ES-I3 (cell line): ENCODE measurements around the gene SLC34A1.

ENCODE experiments used
- H3K36me3 ChIP-seq: 2 replicates; pipeline ENCODE4 v1.6.1; 2013; ENCODE audit warnings: mild to moderate bottlenecking, low read length, control low read depth, moderate library complexity; ENCODE audit not compliant: insufficient read depth
- H3K4me1 ChIP-seq: 2 replicates; pipeline ENCODE4 v1.6.1; 2013; ENCODE audit warnings: mild to moderate bottlenecking, control low read depth, low read length; ENCODE audit not compliant: insufficient read depth
- H3K9ac ChIP-seq: 2 replicates; pipeline ENCODE4 v1.6.1; 2013; ENCODE audit warnings: low read depth, mild to moderate bottlenecking, low read length, moderate library complexity
- H3K9me3 ChIP-seq: 2 replicates; pipeline ENCODE4 v1.6.1; 2013; ENCODE audit warnings: mild to moderate bottlenecking, low read length, moderate library complexity; ENCODE audit not compliant: control insufficient read depth, insufficient read depth

The SLC34A1 gene

DNA sequence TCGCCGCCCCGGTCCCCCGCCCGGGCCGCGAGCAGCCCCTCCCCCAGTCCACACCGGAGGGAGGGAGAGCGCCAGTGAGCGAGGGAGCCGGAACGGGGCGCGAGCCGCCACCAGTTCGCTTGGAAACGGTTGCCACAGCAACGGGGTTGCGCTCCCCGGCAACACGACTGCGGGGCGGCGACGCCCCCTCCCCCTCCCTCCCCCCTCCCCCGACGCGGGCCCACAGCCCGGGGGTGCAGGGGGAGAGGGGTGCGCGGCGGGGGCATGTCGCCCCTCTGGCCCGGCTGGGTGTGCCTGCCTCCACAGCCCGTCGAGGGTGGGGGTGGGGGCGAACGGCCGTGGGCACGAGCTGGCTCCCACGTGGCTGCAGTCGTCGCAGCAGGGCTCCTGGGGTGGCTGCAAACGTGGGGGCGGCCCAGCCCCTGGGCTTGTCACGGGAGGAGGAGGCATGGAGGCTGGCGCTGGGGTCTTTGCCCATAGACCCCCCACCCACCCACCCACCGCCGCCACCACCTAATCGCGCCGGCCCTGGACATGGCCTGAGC lies 62.9 kb downstream of the SLC34A1 start:
- Histone ChIP-seq H3K4me1 (peaks cover 18% of the 10 kb centered on the region), H3K9ac (peak overlapping the region; percentile 67; the same call in 1 of the 2 replicates), H3K9me3 (no peaks in the 10 kb centered on the region), H3K36me3 (no peaks in the 10 kb centered on the region)

GRCh38 chr5:177447611-177448243 lies 63.5 kb downstream of the SLC34A1 start:
- H3K36me3 ChIP-seq: no peaks in the 10 kb centered on the region
- H3K4me1 ChIP-seq: peaks cover 24% of the 10 kb centered on the region
- H3K9me3 ChIP-seq: no peaks in the 10 kb centered on the region
- peak overlapping the region; percentile 19 for H3K9ac ChIP-seq
